IPS-NIHi7 (cell line): ENCODE measurements around the gene CEBPE.

Source experiments
- DNase-seq: peaks from one replicate; pipeline ENCODE4 v3.0.0; 2012; ENCODE audit warnings: mixed read lengths; ENCODE audit errors: extremely low spot score

The CEBPE gene

GRCh38 chr14:23118506-23119362, at the start of gene CEBPE:
Gene CEBPE (minus strand): TSS chr14:23119255. CDS start chr14:23119091, 164 bp downstream.
- DNase-seq, result no peak

- no peak for DNase-seq
Observed at GRCh38 chr14:23168246-23168645, 49.2 kb upstream of the CEBPE start.

- DNase-seq, result no peak
Observed at GRCh38 chr14:23167116-23167847, 48.2 kb upstream of the CEBPE start.

GRCh38 chr14:23164949-23165348, 45.9 kb upstream of the CEBPE start:
- DNase-seq, result no peak

GRCh38 chr14:23164250-23164649, 45.2 kb upstream of the CEBPE start:
- no peak for DNase-seq

- no peak for DNase-seq
Observed at GRCh38 chr14:23163830-23164229, 44.8 kb upstream of the CEBPE start.

GRCh38 chr14:23162800-23163199, 43.7 kb upstream of the CEBPE start:
- no peak for DNase-seq

- no peak for DNase-seq
Observed at GRCh38 chr14:23162005-23162404, 43.0 kb upstream of the CEBPE start.

GRCh38 chr14:23160924-23161522, 42.0 kb upstream of the CEBPE start:
- peak; percentile 77 for DNase-seq

- DNase-seq, result no peak
Observed at GRCh38 chr14:23159532-23159931, 40.5 kb upstream of the CEBPE start.

GRCh38 chr14:23158779-23159178, 39.7 kb upstream of the CEBPE start:
- DNase-seq, result no peak

- peak; percentile 67 for DNase-seq
Observed at GRCh38 chr14:23154964-23155587, 36.0 kb upstream of the CEBPE start.

GRCh38 chr14:23153851-23154796, 35.1 kb upstream of the CEBPE start:
- peak; percentile 82 for DNase-seq

- DNase-seq, result no peak
Observed at GRCh38 chr14:23151342-23151741, 32.3 kb upstream of the CEBPE start.

- DNase-seq, result no peak
Observed at GRCh38 chr14:23149745-23150144, 30.7 kb upstream of the CEBPE start.

- DNase-seq, result no peak
Observed at GRCh38 chr14:23148591-23149249, 29.7 kb upstream of the CEBPE start.

GRCh38 chr14:23147676-23148075, 28.6 kb upstream of the CEBPE start:
- DNase-seq, result no peak

- no peak for DNase-seq
Observed at GRCh38 chr14:23146980-23147379, 27.9 kb upstream of the CEBPE start.

GRCh38 chr14:23146351-23146910, 27.4 kb upstream of the CEBPE start:
- no peak for DNase-seq

GRCh38 chr14:23145794-23146350, 26.8 kb upstream of the CEBPE start:
- DNase-seq, result no peak
